Neural cell (in vitro differentiated cells): ENCODE measurements around the gene MAP4K3.

Experiments used
- EP300 ChIP-seq: fragments of 450-650 bp; conservative IDR thresholded peaks from 2 replicates; pipeline ENCODE4 v1.6.1; 2014; ENCODE audit warnings: antibody characterized with exemption, mild to moderate bottlenecking, moderate library complexity; ENCODE audit not compliant: poor library complexity, severe bottlenecking
- EZH2 ChIP-seq: fragments of 200-600, 300-800 bp; shearing (Covaris generic), sonication (generic); IDR thresholded peaks from 2 replicates; pipeline ENCODE4 v1.6.1; 2014; ENCODE audit warnings: antibody characterized with exemption, low read length, borderline replicate concordance, mild to moderate bottlenecking; ENCODE audit not compliant: insufficient read depth, poor library complexity, severe bottlenecking
- POLR2AphosphoS5 ChIP-seq: IDR thresholded peaks from 2 replicates; pipeline ENCODE4 v1.6.1; 2012
- TAF1 ChIP-seq: IDR thresholded peaks from 2 replicates; pipeline ENCODE4 v1.6.1; 2012; ENCODE audit warnings: low read depth
- TF ChIP-seq, protein P1 (sequence below): fragments of 450-650 bp; IDR thresholded peaks from 2 replicates; pipeline ENCODE4 v1.5.1; 2014; ENCODE audit warnings: antibody characterized with exemption, mild to moderate bottlenecking, moderate library complexity; ENCODE audit not compliant: poor library complexity, severe bottlenecking
- TF ChIP-seq, protein P2 (sequence below): IDR thresholded peaks from 2 replicates; pipeline ENCODE4 v1.6.1; 2012; ENCODE audit warnings: borderline replicate concordance

DNA sequence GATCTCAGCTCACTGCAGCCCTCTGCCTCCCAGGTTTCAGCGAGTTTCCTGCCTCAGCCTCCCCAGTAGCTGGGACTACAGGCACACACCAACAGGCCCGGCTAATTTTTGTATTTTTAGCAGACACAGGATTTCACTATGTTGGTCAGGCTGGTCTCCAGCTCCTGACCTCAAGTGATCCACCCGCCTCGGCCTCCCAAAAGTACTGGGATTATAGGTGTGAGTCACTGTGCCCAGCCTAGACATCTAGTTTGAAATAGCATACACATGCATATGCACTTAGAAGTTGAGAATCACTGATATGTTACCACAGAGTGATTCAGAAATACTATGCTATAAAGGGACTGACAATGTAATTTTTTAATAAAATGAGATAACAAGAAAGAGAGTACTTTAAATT is 123.5 kb downstream of the MAP4K3 start:
- TF ChIP-seq, protein P1, sequence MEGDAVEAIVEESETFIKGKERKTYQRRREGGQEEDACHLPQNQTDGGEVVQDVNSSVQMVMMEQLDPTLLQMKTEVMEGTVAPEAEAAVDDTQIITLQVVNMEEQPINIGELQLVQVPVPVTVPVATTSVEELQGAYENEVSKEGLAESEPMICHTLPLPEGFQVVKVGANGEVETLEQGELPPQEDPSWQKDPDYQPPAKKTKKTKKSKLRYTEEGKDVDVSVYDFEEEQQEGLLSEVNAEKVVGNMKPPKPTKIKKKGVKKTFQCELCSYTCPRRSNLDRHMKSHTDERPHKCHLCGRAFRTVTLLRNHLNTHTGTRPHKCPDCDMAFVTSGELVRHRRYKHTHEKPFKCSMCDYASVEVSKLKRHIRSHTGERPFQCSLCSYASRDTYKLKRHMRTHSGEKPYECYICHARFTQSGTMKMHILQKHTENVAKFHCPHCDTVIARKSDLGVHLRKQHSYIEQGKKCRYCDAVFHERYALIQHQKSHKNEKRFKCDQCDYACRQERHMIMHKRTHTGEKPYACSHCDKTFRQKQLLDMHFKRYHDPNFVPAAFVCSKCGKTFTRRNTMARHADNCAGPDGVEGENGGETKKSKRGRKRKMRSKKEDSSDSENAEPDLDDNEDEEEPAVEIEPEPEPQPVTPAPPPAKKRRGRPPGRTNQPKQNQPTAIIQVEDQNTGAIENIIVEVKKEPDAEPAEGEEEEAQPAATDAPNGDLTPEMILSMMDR = no peak
- TF ChIP-seq, protein P2, sequence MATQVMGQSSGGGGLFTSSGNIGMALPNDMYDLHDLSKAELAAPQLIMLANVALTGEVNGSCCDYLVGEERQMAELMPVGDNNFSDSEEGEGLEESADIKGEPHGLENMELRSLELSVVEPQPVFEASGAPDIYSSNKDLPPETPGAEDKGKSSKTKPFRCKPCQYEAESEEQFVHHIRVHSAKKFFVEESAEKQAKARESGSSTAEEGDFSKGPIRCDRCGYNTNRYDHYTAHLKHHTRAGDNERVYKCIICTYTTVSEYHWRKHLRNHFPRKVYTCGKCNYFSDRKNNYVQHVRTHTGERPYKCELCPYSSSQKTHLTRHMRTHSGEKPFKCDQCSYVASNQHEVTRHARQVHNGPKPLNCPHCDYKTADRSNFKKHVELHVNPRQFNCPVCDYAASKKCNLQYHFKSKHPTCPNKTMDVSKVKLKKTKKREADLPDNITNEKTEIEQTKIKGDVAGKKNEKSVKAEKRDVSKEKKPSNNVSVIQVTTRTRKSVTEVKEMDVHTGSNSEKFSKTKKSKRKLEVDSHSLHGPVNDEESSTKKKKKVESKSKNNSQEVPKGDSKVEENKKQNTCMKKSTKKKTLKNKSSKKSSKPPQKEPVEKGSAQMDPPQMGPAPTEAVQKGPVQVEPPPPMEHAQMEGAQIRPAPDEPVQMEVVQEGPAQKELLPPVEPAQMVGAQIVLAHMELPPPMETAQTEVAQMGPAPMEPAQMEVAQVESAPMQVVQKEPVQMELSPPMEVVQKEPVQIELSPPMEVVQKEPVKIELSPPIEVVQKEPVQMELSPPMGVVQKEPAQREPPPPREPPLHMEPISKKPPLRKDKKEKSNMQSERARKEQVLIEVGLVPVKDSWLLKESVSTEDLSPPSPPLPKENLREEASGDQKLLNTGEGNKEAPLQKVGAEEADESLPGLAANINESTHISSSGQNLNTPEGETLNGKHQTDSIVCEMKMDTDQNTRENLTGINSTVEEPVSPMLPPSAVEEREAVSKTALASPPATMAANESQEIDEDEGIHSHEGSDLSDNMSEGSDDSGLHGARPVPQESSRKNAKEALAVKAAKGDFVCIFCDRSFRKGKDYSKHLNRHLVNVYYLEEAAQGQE = no peak
- TF ChIP-seq POLR2AphosphoS5 (no peak), TAF1 (no peak), EZH2 (no peak), EP300 (no peak)
